GM03348 (cell line): Measurements from ENCODE around the gene SON.
"Not testable (repeated sequence)": the region's sequence is repeated elsewhere in the genome, so short reads cannot be mapped to it uniquely, and the experiment has no call there.

Experiments
- DNase-seq: peaks from one replicate; pipeline ENCODE4 v3.0.0; 2012; ENCODE audit warnings: low spot score

SON gene

GRCh38 chr21:33578959-33579542, 36.2 kb downstream of the SON start:
- DNase-seq = no peak

DNA sequence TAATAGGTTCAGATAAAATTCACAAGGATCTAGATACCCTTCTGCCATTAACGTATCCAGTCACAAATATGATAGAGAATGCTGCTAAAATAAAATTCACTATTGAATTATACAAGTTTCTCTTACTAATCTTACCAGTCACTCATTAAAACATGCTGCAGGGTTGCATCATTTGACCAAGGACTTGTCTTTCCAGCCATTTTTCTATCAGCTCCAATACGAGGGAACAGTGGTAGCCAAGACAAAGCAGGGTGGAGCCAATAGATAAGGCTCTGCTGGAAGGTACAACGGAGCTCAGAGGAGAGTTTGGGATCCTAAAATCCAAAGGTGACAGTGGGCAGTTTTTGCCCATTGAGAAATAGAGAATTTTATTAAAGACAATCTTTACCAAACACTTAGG, 41.6 kb downstream of the SON start:
- DNase-seq = no peak

GRCh38 chr21:33586927-33587326, 44.1 kb downstream of the SON start:
- no peak for DNase-seq

- DNase-seq = peak; percentile 55
Observed at GRCh38 chr21:33587792-33588484, 45.1 kb downstream of the SON start.

DNA sequence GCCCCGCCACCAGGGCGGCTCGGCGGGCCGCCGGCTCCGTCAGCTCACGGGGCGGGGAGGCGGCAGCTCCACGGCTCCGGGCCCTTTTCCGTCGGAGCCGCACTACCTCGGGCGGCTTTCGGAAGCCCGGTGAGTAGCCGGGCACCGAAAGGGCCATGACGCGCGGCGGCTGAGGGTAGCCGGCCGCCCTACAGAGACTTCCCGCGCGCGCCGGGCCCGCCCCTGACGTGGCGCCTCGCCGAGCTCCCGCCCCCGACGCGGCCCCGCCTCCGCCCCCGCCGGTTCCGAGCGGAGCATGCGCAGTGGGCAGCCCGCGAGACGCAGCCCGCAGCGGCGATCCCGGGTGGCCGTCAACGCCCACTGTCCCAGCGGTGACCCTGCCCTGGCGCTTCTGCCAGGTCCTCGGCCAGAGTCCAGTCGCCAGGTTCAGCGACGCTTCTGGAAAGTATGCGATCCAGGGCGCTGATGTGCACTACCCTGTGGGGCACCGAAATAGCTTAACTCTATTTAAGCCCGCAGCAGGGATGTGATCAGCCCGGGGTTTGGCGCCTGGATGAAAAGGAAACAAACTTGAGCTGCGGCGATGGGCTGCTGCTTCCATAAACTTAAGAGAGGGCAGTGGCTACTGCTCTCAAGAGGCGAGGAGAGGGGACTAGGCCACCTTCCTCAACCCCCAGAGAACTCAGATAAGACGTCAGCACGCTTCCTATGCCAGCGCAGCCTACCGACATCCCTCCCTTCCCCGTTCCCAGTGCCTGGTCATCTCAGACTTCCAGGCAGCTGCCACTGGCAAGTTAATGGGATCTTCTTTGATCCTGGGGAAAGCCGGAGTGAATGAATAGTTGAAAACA, 45.9 kb downstream of the SON start, which contains the start of gene DONSON:
Gene DONSON, minus strand, starts transcription at position 200 of the 851 bp plus-strand sequence. Its CDS starts 43 bp downstream, at position 157.
- DNase-seq = peak; percentile 99

DNA sequence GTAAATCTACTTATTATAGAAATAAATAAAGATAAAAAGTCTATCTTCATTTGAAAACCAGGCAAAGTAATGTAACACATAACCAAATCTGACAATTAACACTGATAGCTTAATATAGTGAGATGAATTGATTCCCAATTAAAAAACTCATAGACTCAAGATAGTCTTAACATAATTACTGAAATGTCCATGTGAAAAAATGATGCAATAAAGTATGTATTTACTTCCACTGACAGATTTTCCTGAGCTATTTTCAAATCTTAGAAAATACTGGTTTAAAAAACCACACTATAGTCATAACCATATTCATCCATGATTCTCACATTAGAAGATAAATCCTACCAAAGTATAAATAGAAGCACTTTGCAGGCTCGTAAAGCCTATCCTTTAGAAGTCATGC, 55.2 kb downstream of the SON start:
- DNase-seq = no peak

DNA sequence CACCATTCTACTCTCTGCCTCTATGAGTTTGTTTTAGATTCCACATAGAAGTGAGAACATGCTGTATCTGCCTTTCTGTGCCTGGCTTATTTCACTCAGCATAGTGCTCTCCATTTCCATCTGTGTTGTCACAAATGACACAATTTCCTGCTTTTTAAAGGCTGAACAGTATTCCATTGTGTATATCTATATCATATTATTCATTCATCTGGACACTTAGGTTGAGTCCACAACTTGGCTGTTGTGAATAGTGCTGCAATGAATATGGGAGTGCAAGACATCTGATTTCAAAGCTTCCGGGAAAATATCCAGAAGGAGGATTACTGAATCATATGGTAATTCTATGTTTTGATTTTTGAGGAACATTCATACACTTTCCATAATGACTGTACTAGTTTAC, 65.7 kb downstream of the SON start:
- DNase-seq = no peak

DNA sequence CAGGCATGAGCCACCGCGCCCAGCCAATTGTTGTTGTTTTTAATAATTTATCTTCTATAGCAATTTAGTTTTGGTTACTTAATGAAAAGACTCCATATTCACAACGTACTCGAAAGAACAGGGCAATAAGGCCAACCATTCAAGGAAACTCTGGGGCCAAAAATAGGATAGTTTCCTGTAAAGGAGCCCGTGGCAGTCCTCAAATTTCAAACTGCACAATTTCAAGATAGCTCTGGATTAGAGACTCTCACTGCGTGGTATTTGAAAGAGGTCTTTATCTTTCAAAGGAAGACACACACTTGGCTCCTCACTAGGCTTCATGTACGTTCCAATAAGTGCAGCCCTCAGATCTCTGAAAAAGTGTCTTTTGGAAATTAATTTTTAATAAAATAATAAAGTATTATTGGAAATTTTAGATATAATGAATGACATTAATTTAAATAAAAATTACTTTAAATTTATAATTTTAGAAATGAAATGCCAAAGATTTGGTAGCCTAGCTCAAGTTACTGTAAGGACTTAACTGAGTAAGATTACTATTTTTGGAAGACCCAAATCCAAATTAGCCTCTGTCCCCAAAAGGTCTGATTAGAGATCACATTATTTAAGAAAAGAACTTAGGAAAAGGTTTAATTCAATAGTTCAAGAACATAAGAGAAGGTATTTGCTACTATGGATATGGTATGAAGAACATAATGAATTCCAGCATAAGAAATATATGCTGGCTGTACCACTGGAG, 68.3 kb downstream of the SON start:
- DNase-seq = no peak

DNA sequence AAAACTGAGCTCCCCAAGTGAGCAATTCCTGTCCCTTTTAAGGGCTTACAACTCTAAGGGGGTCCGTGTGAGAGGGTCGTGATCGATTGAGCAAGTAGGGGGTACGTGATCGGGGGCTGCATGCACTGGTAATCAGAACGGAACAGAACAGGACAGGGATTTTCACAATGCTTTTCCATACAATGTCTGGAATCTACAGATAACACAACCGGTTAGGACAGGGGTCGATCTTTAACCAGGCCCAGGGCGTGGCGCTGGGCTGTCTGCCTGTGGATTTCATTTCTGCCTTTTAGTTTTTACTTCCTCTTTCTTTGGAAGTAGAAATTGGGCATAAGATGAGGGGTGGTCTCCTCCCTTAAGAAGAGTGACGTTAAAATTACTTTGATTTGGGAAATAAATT, 74.7 kb downstream of the SON start:
- not testable (repeated sequence) for DNase-seq

GRCh38 chr21:33618407-33618806, 75.6 kb downstream of the SON start:
- DNase-seq = no peak

DNA sequence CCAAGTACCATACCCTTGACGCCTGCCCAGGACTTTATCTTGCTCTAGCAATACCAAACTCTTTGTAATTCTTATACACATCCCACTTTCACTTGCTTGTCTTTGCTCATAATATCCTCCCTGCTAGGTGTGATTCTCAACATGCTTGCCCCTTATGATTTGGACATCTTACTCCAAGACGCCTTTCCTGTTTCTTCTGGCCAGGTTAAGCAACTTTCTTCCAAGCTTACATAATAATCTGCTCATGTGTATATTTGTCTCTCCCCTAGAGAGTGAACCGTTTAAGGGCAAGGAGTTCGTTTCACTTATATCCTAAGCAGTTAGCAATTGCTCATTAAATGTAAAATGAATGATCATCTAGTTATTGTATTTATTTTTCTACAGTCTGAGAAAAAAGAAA, 76.9 kb downstream of the SON start:
- DNase-seq = no peak

GRCh38 chr21:33622253-33622652, 79.4 kb downstream of the SON start:
- no peak for DNase-seq

DNA sequence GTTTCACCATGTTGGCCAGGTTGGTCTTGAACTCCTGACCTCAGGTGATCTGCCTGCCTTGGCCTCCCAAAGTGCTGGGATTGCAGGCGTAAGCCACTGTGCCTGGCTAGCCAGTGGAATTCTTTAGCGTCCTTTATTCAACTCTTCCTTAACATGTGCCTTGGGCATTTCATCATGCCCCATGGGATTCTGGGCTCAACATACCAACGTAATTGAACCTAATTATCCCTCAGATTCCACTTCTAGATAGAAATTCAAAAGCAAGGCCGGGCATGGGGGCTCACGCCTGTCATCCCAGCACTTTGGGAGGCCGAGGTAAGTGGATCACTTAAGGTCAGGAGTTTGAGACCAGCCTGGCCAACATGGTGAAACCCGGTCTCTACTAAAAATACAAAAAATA, 83.3 kb downstream of the SON start:
- DNase-seq = not testable (repeated sequence)
